SKM-1 treated with dmso at 0.1 percent for 144 hours (cell line): ENCODE results near the gene PSMA8.
"Not testable (repeated sequence)": the region's sequence is repeated elsewhere in the genome, so short reads cannot be mapped to it uniquely, and the experiment has no call there.

Experiments used
- DNase-seq: peaks from one replicate; lab custom pipeline; 2025; ENCODE audit not compliant: unreplicated experiment; lab: John Stamatoyannopoulos, UW

Gene PSMA8

GRCh38 chr18:26230497-26230896, 96.8 kb downstream of the PSMA8 start:
- DNase-seq, result no peak

- DNase-seq, result no peak
Observed at GRCh38 chr18:26233208-26233607, 99.5 kb downstream of the PSMA8 start.

- DNase-seq, result not testable (repeated sequence)
Observed at GRCh38 chr18:26237363-26237762, 103.7 kb downstream of the PSMA8 start.

GRCh38 chr18:26238718-26239117, 105.0 kb downstream of the PSMA8 start:
- not testable (repeated sequence) for DNase-seq

GRCh38 chr18:26242392-26242791, 108.7 kb downstream of the PSMA8 start:
- not testable (repeated sequence) for DNase-seq
